Measurements from ENCODE around the gene MAFG. TPM values are rescaled to one million over a fixed set of nuclear protein-coding genes. Genes with fewer than 3 reads are reported as not detected.

The MAFG gene
- total RNA-seq, 1 experiment from 2014 or later = 22.9 TPM

DNA sequence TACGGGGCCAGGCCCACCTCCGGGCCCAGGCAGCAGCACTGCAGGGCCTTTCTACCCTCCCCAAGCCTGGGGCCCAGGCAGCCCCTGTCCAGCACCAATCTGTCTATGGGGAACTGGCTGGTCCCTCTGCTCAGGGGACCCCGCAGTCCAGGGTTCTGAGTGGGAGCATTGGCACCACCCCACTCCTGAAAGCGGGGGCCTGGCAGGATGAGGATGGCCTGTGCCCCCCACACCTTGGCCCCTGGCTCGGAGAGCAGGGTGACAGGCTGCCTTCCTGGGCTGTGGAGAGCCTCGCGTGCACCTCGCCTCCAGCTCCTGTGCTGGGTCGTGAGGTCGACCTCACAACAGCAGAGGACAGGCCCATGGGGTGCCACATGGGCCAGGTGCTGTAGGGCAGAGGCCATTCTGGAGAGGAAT lies 24.1 kb downstream of the MAFG start:
- TF ChIP-seq EZH2 (IDR thresholded peaks at IDR 0.05; ENCODE audit: low read length, unreplicated experiment) (no peak), EZH2phosphoT487 (IDR thresholded peaks at IDR 0.05; ENCODE audit: borderline replicate concordance, low read length) (no peak)
- TF ChIP-seq, protein P1, sequence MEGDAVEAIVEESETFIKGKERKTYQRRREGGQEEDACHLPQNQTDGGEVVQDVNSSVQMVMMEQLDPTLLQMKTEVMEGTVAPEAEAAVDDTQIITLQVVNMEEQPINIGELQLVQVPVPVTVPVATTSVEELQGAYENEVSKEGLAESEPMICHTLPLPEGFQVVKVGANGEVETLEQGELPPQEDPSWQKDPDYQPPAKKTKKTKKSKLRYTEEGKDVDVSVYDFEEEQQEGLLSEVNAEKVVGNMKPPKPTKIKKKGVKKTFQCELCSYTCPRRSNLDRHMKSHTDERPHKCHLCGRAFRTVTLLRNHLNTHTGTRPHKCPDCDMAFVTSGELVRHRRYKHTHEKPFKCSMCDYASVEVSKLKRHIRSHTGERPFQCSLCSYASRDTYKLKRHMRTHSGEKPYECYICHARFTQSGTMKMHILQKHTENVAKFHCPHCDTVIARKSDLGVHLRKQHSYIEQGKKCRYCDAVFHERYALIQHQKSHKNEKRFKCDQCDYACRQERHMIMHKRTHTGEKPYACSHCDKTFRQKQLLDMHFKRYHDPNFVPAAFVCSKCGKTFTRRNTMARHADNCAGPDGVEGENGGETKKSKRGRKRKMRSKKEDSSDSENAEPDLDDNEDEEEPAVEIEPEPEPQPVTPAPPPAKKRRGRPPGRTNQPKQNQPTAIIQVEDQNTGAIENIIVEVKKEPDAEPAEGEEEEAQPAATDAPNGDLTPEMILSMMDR (conservative IDR thresholded peaks at IDR 0.05; ENCODE audit: low read depth, low read length) = no peak
- Histone ChIP-seq H3F3A (ENCODE audit: low read length, unreplicated experiment) (peaks cover 7% of the 10 kb centered on the region), H3K9me3 (ENCODE audit: low read length) (no peaks in the 10 kb centered on the region), H2AFZ (ENCODE audit: low read length) (no peak overlapping the region), H3K27me3 (ENCODE audit: low read length) (no peaks in the 10 kb centered on the region), H3K36me3 (ENCODE audit: low read depth, low read length) (peaks cover 6% of the 10 kb centered on the region; the same call in 1 of the 2 replicates), H3K79me2 (ENCODE audit: low read length) (peaks cover 12% of the 10 kb centered on the region; the same call in 1 of the 2 replicates), H3K9me2 (replicated peaks; ENCODE audit: low read length) (no peaks in the 10 kb centered on the region), H3K4me2 (ENCODE audit: low read length) (no peak overlapping the region), H3K9ac (ENCODE audit: low read length) (no peak overlapping the region), H3K27ac (ENCODE audit: low read length) (no peak overlapping the region), H4K20me1 (ENCODE audit: low read length) (no peaks in the 10 kb centered on the region), H3K4me3 (ENCODE audit: low read length) (no peak overlapping the region), H3K4me1 (ENCODE audit: insufficient read depth, low read length) (peaks cover 15% of the 10 kb centered on the region)
- DNase-seq = no peak
- intact Hi-C loops (cut with micrococcal nuclease) = no loop called here
- POLR2A ChIA-PET (ENCODE audit: unreplicated experiment) = no interaction called here
- CTCF ChIA-PET = no interaction called here
- no TSS peak for BruUV-seq (replicated peaks)
- no peak for ATAC-seq

DNA sequence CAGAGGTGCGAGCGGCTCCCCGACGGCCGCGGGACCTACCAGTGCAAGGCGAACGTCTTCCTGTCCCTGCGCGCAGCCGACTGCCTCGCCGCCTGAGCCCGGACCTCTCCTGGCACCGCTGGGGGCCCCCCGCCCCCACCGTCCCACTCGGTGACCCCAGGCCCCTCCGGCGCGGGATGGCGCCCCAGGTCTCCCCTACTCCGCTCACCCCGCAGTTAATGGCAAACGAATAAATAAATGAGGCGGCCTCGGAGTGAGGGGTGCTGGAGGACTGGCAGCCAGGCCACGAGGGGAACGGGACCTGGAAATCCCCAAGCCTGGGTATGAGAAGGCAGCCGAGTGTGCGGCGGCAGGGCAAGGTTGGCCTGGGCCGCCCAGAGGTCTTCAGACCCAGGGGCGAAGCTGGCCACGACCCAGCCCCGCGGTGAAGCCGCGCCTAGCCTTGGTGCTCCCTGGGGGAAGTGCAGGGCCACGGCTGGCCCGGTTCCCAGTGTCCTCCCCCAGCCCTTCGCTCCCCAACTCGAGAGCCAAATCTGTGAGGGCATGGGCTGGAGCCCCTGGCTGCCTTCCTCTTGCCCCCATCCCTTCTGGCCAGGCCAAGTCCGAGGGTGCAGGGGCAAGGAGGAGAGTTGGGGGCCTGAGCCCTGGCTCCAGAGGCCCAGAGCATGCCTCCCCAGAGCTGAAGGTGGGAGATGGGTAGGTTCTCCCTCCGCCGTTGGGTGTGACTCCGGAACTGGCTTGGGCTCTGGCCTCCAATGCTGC lies 24.7 kb downstream of the MAFG start:
- Histone ChIP-seq H3F3A (ENCODE audit: low read length, unreplicated experiment) (peaks cover 11% of the 10 kb centered on the region), H3K36me3 (ENCODE audit: low read depth, low read length) (peaks cover 6% of the 10 kb centered on the region; the same call in 1 of the 2 replicates), H3K27me3 (ENCODE audit: low read length) (no peaks in the 10 kb centered on the region), H3K9me2 (replicated peaks; ENCODE audit: low read length) (no peaks in the 10 kb centered on the region), H3K27ac (ENCODE audit: low read length) (no peak overlapping the region), H3K4me3 (ENCODE audit: low read length) (no peak overlapping the region), H2AFZ (ENCODE audit: low read length) (no peak overlapping the region), H3K4me1 (ENCODE audit: insufficient read depth, low read length) (peaks cover 20% of the 10 kb centered on the region), H4K20me1 (ENCODE audit: low read length) (no peaks in the 10 kb centered on the region), H3K4me2 (ENCODE audit: low read length) (no peak overlapping the region), H3K79me2 (ENCODE audit: low read length) (peaks cover 12% of the 10 kb centered on the region; the same call in 1 of the 2 replicates), H3K9ac (ENCODE audit: low read length) (no peak overlapping the region), H3K9me3 (ENCODE audit: low read length) (no peaks in the 10 kb centered on the region)
- no peak for ATAC-seq
- TF ChIP-seq EZH2phosphoT487 (IDR thresholded peaks at IDR 0.05; ENCODE audit: borderline replicate concordance, low read length) = no peak
- TF ChIP-seq, protein P1 (conservative IDR thresholded peaks at IDR 0.05; ENCODE audit: low read depth, low read length) = no peak
- no peak for TF ChIP-seq EZH2 (IDR thresholded peaks at IDR 0.05; ENCODE audit: low read length, unreplicated experiment)
- intact Hi-C loops (cut with micrococcal nuclease) = no loop called here
- ChIA-PET CTCF (no interaction called here), POLR2A (ENCODE audit: unreplicated experiment) (no interaction called here)
- BruUV-seq (replicated peaks) = no TSS peak
- no peak for DNase-seq

DNA sequence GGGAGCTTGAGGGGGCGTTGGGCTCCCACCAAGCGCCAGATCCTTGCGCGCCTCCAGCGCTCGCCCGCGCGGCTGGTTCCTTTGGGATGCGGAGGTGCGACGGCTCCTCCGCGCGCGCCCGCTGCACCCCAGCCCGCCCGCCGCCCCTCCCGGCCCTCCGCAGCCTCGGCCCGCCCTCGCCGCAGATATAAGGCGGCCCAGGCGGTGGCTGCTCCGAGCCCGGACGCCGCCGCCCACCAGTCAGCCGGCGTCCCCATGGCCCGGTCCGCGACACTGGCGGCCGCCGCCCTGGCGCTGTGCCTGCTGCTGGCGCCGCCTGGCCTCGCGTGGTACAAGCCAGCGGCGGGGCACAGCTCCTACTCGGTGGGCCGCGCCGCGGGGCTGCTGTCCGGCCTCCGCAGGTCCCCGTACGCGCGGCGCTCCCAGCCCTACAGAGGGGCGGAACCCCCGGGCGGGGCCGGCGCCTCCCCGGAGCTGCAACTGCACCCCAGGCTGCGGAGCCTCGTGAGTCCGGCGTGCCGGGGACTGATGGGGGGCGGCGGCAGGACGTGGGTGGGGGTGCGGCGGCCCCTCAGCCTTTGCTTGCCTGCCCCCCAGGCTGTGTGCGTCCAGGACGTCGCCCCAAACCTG lies 25.4 kb downstream of the MAFG start, which contains the start of gene NPB:
TSS of gene NPB (plus strand) at position 216 of the 630 bp plus-strand sequence. CDS start at position 256, 40 bp downstream.
- peaks cover 12% of the 10 kb centered on the region; the same call in 1 of the 2 replicates for H3K79me2 ChIP-seq (ENCODE audit: low read length)
- no peaks in the 10 kb centered on the region for H4K20me1 ChIP-seq (ENCODE audit: low read length)
- ChIA-PET CTCF (no interaction called here), POLR2A (ENCODE audit: unreplicated experiment) (no interaction called here)
- H3K9ac ChIP-seq (ENCODE audit: low read length) = no peak within 1 kb of the TSS
- peaks cover 18% of the 10 kb centered on the region for H3F3A ChIP-seq (ENCODE audit: low read length, unreplicated experiment)
- no peaks in the 10 kb centered on the region for H3K27me3 ChIP-seq (ENCODE audit: low read length)
- H2AFZ ChIP-seq (ENCODE audit: low read length) = no peak within 1 kb of the TSS
- intact Hi-C loops (cut with micrococcal nuclease) = no loop called here
- H3K9me2 ChIP-seq (replicated peaks; ENCODE audit: low read length) = no peaks in the 10 kb centered on the region
- H3K36me3 ChIP-seq (ENCODE audit: low read depth, low read length) = peaks cover 6% of the 10 kb centered on the region; the same call in 1 of the 2 replicates
- no peak within 1 kb of the TSS for H3K27ac ChIP-seq (ENCODE audit: low read length)
- no TSS peak for BruUV-seq (replicated peaks)
- no peaks in the 10 kb centered on the region for H3K9me3 ChIP-seq (ENCODE audit: low read length)
- no peak within 1 kb of the TSS for H3K4me2 ChIP-seq (ENCODE audit: low read length)
- no peak within 1 kb of the TSS for H3K4me3 ChIP-seq (ENCODE audit: low read length)
- DNase-seq (no peak), ATAC-seq (no peak)
- TF ChIP-seq EZH2 (IDR thresholded peaks at IDR 0.05; ENCODE audit: low read length, unreplicated experiment) (no peak), EZH2phosphoT487 (IDR thresholded peaks at IDR 0.05; ENCODE audit: borderline replicate concordance, low read length) (no peak)
- TF ChIP-seq, protein P1 (conservative IDR thresholded peaks at IDR 0.05; ENCODE audit: low read depth, low read length) = no peak
- peaks cover 27% of the 10 kb centered on the region for H3K4me1 ChIP-seq (ENCODE audit: insufficient read depth, low read length)
